Hepatocyte (in vitro differentiated cells): ENCODE measurements around the gene ATXN7L1. TPM values are rescaled to one million over a fixed set of nuclear protein-coding genes. Genes with fewer than 3 reads are reported as not detected.

Experiments used
- DNase-seq: peaks from one replicate; pipeline ENCODE4 v3.0.0-alpha.2; 2016; ENCODE audit warnings: low spot score
- H2AFZ ChIP-seq: fragments of 200-600 bp; sonication (generic); 2 replicates; pipeline ENCODE4 v1.6.0; 2016; ENCODE audit warnings: antibody characterized with exemption, mild to moderate bottlenecking
- H3K27ac ChIP-seq: fragments of 200-600 bp; sonication (generic); 2 replicates; pipeline ENCODE4 v1.5.1; 2016; ENCODE audit warnings: mild to moderate bottlenecking
- H3K27me3 ChIP-seq: fragments of 200-600 bp; sonication (generic); 2 replicates; pipeline ENCODE4 v1.6.1; 2016
- H3K36me3 ChIP-seq: fragments of 200-600 bp; sonication (generic); replicated peaks from 2 replicates; pipeline ENCODE4 v1.5.1; 2016; ENCODE audit warnings: low read depth; ENCODE audit not compliant: insufficient read depth
- H3K4me1 ChIP-seq: fragments of 200-600 bp; sonication (generic); 2 replicates; pipeline ENCODE4 v1.5.1; 2016; ENCODE audit warnings: mild to moderate bottlenecking, moderate library complexity; ENCODE audit not compliant: insufficient read depth
- H3K4me2 ChIP-seq: fragments of 200-600 bp; sonication (generic); 2 replicates; pipeline ENCODE4 v1.6.0; 2016
- H3K4me3 ChIP-seq: fragments of 200-600 bp; sonication (generic); 2 replicates; pipeline ENCODE4 v1.5.1; 2016; ENCODE audit warnings: mild to moderate bottlenecking
- H3K79me2 ChIP-seq: fragments of 200-600 bp; sonication (generic); 2 replicates; pipeline ENCODE4 v1.6.0; 2017; ENCODE audit warnings: mild to moderate bottlenecking
- H3K9me2 ChIP-seq: fragments of 200-600 bp; sonication (generic); replicated peaks from 2 replicates; pipeline ENCODE4 v1.6.0; 2017; ENCODE audit warnings: mild to moderate bottlenecking; ENCODE audit not compliant: insufficient read depth
- H3K9me3 ChIP-seq: fragments of 200-600 bp; sonication (generic); 2 replicates; pipeline ENCODE4 v1.5.1; 2016; ENCODE audit warnings: low read depth, mild to moderate bottlenecking
- H4K20me1 ChIP-seq: fragments of 200-600 bp; sonication (generic); 2 replicates; pipeline ENCODE4 v1.6.0; 2016; ENCODE audit warnings: mild to moderate bottlenecking; ENCODE audit not compliant: insufficient read depth, poor library complexity, severe bottlenecking
- EZH2 ChIP-seq: fragments of 200-600 bp; sonication (generic); IDR thresholded peaks from 2 replicates; pipeline ENCODE4 v1.6.1; 2016; ENCODE audit warnings: antibody characterized with exemption, mild to moderate bottlenecking, borderline replicate concordance
- EZH2phosphoT487 ChIP-seq: fragments of 200-600 bp; sonication (generic); IDR thresholded peaks from one replicate; pipeline ENCODE4 v1.6.1; 2018; ENCODE audit warnings: antibody characterized with exemption, mild to moderate bottlenecking, low read depth, moderate library complexity; ENCODE audit not compliant: unreplicated experiment, severe bottlenecking
- WGBS: methylation state at CpG from one replicate; pipeline ENCODE4 v1.1.6; 2016; ENCODE audit warnings: low lambda C conversion rate; ENCODE audit errors: missing lambda C conversion rate; 5-methylcytosine and 5-hydroxymethylcytosine counted together
- polyA plus RNA-seq: library from polyadenylated mRNA; unstranded; fragments of >200 nt; fragmentation: Nextera tagmentation; extraction: Ambion mirVana; gene quantifications from 2 replicates; pipeline ENCODE4 v1.2.1, GENCODE V29; 2016
- total RNA-seq: library from RNA; depleted of rRNA; stranded (reverse); fragments of >200 nt; gene quantifications from 2 replicates; pipeline ENCODE4 v1.2.3, GENCODE V29; 2014
- TF ChIP-seq, protein P1 (sequence below): fragments of 200-600 bp; sonication (generic); IDR thresholded peaks from 2 replicates; pipeline ENCODE4 v1.5.1; 2016; ENCODE audit warnings: antibody characterized with exemption, mild to moderate bottlenecking; ENCODE audit not compliant: poor library complexity

Gene ATXN7L1
- total and polyA plus RNA-seq, 2 experiments from 2014 or later, result 8.9 to 9.3 TPM

DNA sequence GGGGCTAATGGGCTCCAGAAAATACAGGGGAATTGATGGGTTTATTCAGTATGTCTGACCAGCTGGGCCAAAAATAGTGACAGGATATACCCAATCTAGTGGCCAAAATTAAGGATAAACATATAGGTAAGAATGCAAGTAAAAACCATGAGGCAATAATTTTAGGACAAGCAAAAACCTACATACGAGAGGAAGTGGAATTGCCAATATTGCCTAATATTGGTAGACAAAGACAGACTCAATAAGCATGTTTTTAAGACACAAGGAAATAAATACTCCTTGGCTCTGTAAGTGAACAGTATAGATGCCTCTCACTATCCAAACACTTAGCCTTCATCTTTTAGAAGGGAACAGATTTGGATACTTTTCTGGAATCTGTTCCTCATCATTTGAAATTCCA, 51.0 kb downstream of the ATXN7L1 start:
- TF ChIP-seq EZH2phosphoT487 (no peak), EZH2 (no peak)
- TF ChIP-seq, protein P1, sequence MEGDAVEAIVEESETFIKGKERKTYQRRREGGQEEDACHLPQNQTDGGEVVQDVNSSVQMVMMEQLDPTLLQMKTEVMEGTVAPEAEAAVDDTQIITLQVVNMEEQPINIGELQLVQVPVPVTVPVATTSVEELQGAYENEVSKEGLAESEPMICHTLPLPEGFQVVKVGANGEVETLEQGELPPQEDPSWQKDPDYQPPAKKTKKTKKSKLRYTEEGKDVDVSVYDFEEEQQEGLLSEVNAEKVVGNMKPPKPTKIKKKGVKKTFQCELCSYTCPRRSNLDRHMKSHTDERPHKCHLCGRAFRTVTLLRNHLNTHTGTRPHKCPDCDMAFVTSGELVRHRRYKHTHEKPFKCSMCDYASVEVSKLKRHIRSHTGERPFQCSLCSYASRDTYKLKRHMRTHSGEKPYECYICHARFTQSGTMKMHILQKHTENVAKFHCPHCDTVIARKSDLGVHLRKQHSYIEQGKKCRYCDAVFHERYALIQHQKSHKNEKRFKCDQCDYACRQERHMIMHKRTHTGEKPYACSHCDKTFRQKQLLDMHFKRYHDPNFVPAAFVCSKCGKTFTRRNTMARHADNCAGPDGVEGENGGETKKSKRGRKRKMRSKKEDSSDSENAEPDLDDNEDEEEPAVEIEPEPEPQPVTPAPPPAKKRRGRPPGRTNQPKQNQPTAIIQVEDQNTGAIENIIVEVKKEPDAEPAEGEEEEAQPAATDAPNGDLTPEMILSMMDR, result no peak
- 84% methylated on average over 1 of the region's 1 CpG for WGBS
- Histone ChIP-seq H4K20me1 (peaks cover 4% of the 10 kb centered on the region), H3K4me2 (no peak overlapping the region), H3K27me3 (no peaks in the 10 kb centered on the region), H3K27ac (no peak overlapping the region), H3K4me3 (no peak overlapping the region), H3K9me3 (no peaks in the 10 kb centered on the region), H3K36me3 (no peaks in the 10 kb centered on the region), H2AFZ (no peak overlapping the region), H3K79me2 (peaks cover 13% of the 10 kb centered on the region), H3K4me1 (peaks cover 15% of the 10 kb centered on the region), H3K9me2 (no peaks in the 10 kb centered on the region)
- no peak for DNase-seq

DNA sequence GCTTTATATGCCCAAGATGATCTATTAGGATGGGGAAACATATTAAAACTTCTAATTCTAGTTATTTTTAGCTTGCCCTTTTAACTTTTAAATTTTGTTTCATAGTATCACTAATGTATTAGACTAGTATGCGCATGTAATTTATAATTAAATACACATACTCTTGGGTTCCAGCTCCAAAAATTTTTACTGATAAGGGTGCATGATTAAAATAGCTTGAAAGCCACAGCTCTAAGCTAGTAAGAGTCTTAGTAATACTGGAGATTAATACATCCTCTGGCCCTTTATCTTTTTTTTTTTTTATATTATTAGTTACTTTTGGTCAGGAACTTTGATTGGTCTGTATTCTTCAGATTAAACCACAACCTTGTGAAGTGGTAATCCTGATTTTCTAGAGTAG, 53.6 kb downstream of the ATXN7L1 start:
- 96% methylated on average over 1 of the region's 1 CpG for WGBS
- Histone ChIP-seq H3K9me3 (no peaks in the 10 kb centered on the region), H4K20me1 (no peaks in the 10 kb centered on the region), H2AFZ (no peak overlapping the region), H3K4me3 (no peak overlapping the region), H3K4me2 (no peak overlapping the region), H3K4me1 (no peaks in the 10 kb centered on the region), H3K9me2 (no peaks in the 10 kb centered on the region), H3K27ac (no peak overlapping the region), H3K36me3 (no peaks in the 10 kb centered on the region), H3K79me2 (peaks cover 10% of the 10 kb centered on the region), H3K27me3 (no peaks in the 10 kb centered on the region)
- TF ChIP-seq, protein P1, result no peak
- TF ChIP-seq EZH2phosphoT487 (no peak), EZH2 (no peak)
- DNase-seq, result no peak

DNA sequence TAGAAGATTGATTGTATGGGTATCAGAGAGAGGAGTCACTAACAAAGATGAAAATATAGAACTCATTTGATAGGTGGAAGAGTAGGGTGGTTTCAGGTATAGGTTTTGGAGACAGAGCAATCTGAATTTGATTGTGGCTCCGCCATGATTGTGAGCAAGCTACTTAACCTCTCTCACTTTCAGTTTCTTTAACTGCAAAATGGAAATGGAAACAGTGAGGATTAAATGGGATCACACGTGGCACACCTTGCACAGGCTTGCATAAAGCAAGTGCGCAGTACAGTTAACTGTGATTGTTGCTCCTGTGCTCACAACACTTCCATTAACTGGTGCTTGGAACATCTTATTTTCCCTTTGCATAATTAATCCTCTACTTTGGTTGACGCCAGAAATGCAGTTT, 54.9 kb downstream of the ATXN7L1 start:
- Histone ChIP-seq H3K79me2 (peaks cover 9% of the 10 kb centered on the region), H3K4me3 (no peak overlapping the region), H4K20me1 (no peaks in the 10 kb centered on the region), H3K9me3 (no peaks in the 10 kb centered on the region), H3K36me3 (no peaks in the 10 kb centered on the region), H3K27ac (no peak overlapping the region), H3K4me2 (no peak overlapping the region), H3K4me1 (peaks cover 3% of the 10 kb centered on the region), H2AFZ (no peak overlapping the region), H3K27me3 (no peaks in the 10 kb centered on the region), H3K9me2 (no peaks in the 10 kb centered on the region)
- WGBS, result 88% methylated on average over 4 of the region's 4 CpGs
- DNase-seq, result no peak
- TF ChIP-seq EZH2phosphoT487 (no peak), EZH2 (no peak)
- TF ChIP-seq, protein P1, result no peak
